Mucosa of rectum (tissue), 2 donors: ENCODE data around the gene UNC5A.

Experiments used
- H3K27ac ChIP-seq, 2 donors: one replicate each; pipeline ENCODE4 v1.7.0; 2013; ENCODE audit warnings: inconsistent platforms in 2 of 2, low read depth in 2 of 2, low read length in 2 of 2
- H3K27me3 ChIP-seq, 2 donors: one replicate each; pipeline ENCODE4 v1.7.0; 2013; ENCODE audit warnings: low read length in 2 of 2; ENCODE audit not compliant: control insufficient read depth in 2 of 2, insufficient read depth in 2 of 2
- H3K36me3 ChIP-seq, 2 donors: one replicate each; pipeline ENCODE4 v1.7.0; 2013; ENCODE audit warnings: low read length in 2 of 2; ENCODE audit not compliant: control insufficient read depth in 2 of 2, insufficient read depth in 2 of 2
- H3K4me1 ChIP-seq, 2 donors: one replicate each; pipeline ENCODE4 v1.7.0; 2013; ENCODE audit warnings: low read length in 2 of 2, mild to moderate bottlenecking in 1 of 2; ENCODE audit not compliant: control insufficient read depth in 2 of 2, insufficient read depth in 2 of 2
- H3K4me3 ChIP-seq, 2 donors: one replicate each; pipeline ENCODE4 v1.7.0; 2013; ENCODE audit warnings: low read length in 2 of 2
- H3K9ac ChIP-seq, 2 donors: one replicate each; pipeline ENCODE4 v1.7.0; 2013; ENCODE audit warnings: low read length in 2 of 2, low read depth in 1 of 2, mild to moderate bottlenecking in 1 of 2
- H3K9me3 ChIP-seq, 2 donors: one replicate each; pipeline ENCODE4 v1.7.0; 2013; ENCODE audit warnings: low read length in 2 of 2; ENCODE audit not compliant: control insufficient read depth in 2 of 2
- donor health status: healthy.
- donor health status: Normal muscosa, but diverticular disease.

UNC5A gene

GRCh38 chr5:176904276-176904675 is 93.9 kb downstream of the UNC5A start:
- Histone ChIP-seq H3K27me3 (no peaks in the 10 kb centered on the region), H3K4me3 (no peak overlapping the region), H3K27ac (no peak overlapping the region), H3K9ac (no peak overlapping the region), H3K4me1 (no peaks in the 10 kb centered on the region), H3K9me3 (no peaks in the 10 kb centered on the region), H3K36me3 (peaks cover 49 to 57% of the 10 kb centered on the region in 2 donors)

- no peak overlapping the region for H3K4me3 ChIP-seq
- no peaks in the 10 kb centered on the region for H3K4me1 ChIP-seq
- H3K27me3 ChIP-seq: no peaks in the 10 kb centered on the region
- H3K9ac ChIP-seq: no peak overlapping the region
- no peaks in the 10 kb centered on the region for H3K9me3 ChIP-seq
- H3K36me3 ChIP-seq: peaks cover 56 to 64% of the 10 kb centered on the region in 2 donors
- no peak overlapping the region for H3K27ac ChIP-seq
Measured at GRCh38 chr5:176906126-176906525, 95.8 kb downstream of the UNC5A start.

- Histone ChIP-seq H3K9ac (no peak overlapping the region), H3K36me3 (peaks cover 56 to 64% of the 10 kb centered on the region in 2 donors), H3K4me1 (no peaks in the 10 kb centered on the region), H3K27ac (no peak overlapping the region), H3K4me3 (no peak overlapping the region), H3K27me3 (no peaks in the 10 kb centered on the region), H3K9me3 (no peaks in the 10 kb centered on the region)
Measured at GRCh38 chr5:176906796-176907195, 96.4 kb downstream of the UNC5A start.

- peaks cover 52 to 54% of the 10 kb centered on the region in 2 donors for H3K36me3 ChIP-seq
- no peak overlapping the region for H3K4me3 ChIP-seq
- no peaks in the 10 kb centered on the region for H3K9me3 ChIP-seq
- no peak overlapping the region for H3K27ac ChIP-seq
- H3K9ac ChIP-seq: no peak overlapping the region
- H3K27me3 ChIP-seq: no peaks in the 10 kb centered on the region
- H3K4me1 ChIP-seq: no peaks in the 10 kb centered on the region
Measured at GRCh38 chr5:176908675-176909368, 98.5 kb downstream of the UNC5A start.

GRCh38 chr5:176912115-176912514 is 101.8 kb downstream of the UNC5A start:
- Histone ChIP-seq H3K36me3 (peaks cover 22 to 27% of the 10 kb centered on the region in 2 donors), H3K9ac (no peak overlapping the region), H3K27ac (no peak overlapping the region), H3K9me3 (no peaks in the 10 kb centered on the region), H3K4me3 (no peak overlapping the region), H3K4me1 (no peaks in the 10 kb centered on the region), H3K27me3 (no peaks in the 10 kb centered on the region)

- Histone ChIP-seq H3K27ac (no peak overlapping the region), H3K36me3 (peaks cover 3 to 13% of the 10 kb centered on the region in 2 donors), H3K4me1 (no peaks in the 10 kb centered on the region), H3K27me3 (no peaks in the 10 kb centered on the region), H3K9me3 (no peaks in the 10 kb centered on the region), H3K4me3 (no peak overlapping the region), H3K9ac (no peak overlapping the region)
Measured at GRCh38 chr5:176915906-176916305, 105.5 kb downstream of the UNC5A start.

GRCh38 chr5:176916337-176916736 is 106.0 kb downstream of the UNC5A start:
- no peaks in the 10 kb centered on the region for H3K27me3 ChIP-seq
- H3K4me3 ChIP-seq: no peak overlapping the region
- no peak overlapping the region for H3K27ac ChIP-seq
- no peaks in the 10 kb centered on the region for H3K9me3 ChIP-seq
- no peak overlapping the region for H3K9ac ChIP-seq
- H3K36me3 ChIP-seq: peaks cover 3 to 13% of the 10 kb centered on the region in 2 donors
- H3K4me1 ChIP-seq: no peaks in the 10 kb centered on the region

GRCh38 chr5:176918613-176919012 is 108.3 kb downstream of the UNC5A start:
- no peak overlapping the region for H3K27ac ChIP-seq
- H3K4me1 ChIP-seq: no peaks in the 10 kb centered on the region
- no peaks in the 10 kb centered on the region for H3K9me3 ChIP-seq
- no peak overlapping the region for H3K4me3 ChIP-seq
- H3K27me3 ChIP-seq: no peaks in the 10 kb centered on the region
- no peak overlapping the region for H3K9ac ChIP-seq
- H3K36me3 ChIP-seq: peaks cover 3 to 13% of the 10 kb centered on the region in 2 donors

- no peak overlapping the region for H3K9ac ChIP-seq
- no peaks in the 10 kb centered on the region for H3K4me1 ChIP-seq
- peaks cover 0 to 7% of the 10 kb centered on the region in 2 donors for H3K36me3 ChIP-seq
- H3K4me3 ChIP-seq: no peak overlapping the region
- H3K27ac ChIP-seq: no peak overlapping the region
- H3K9me3 ChIP-seq: no peaks in the 10 kb centered on the region
- no peaks in the 10 kb centered on the region for H3K27me3 ChIP-seq
Measured at GRCh38 chr5:176921714-176922113, 111.4 kb downstream of the UNC5A start.

GRCh38 chr5:176922817-176923216 is 112.5 kb downstream of the UNC5A start:
- no peak overlapping the region for H3K9ac ChIP-seq
- H3K36me3 ChIP-seq: peaks cover 0 to 7% of the 10 kb centered on the region in 2 donors
- no peaks in the 10 kb centered on the region for H3K4me1 ChIP-seq

More at GRCh38 chr5:176922817-176923216, 112.5 kb downstream of the UNC5A start:
- Histone ChIP-seq H3K4me3 (no peak overlapping the region), H3K9me3 (no peaks in the 10 kb centered on the region), H3K27me3 (no peaks in the 10 kb centered on the region), H3K27ac (no peak overlapping the region)
